Measurements from ENCODE around the gene RALB. TPM values are rescaled to one million over a fixed set of nuclear protein-coding genes. Genes with fewer than 3 reads are reported as not detected.

RALB gene
- total RNA-seq, 1 experiment from 2014 or later: 17.1 TPM

DNA sequence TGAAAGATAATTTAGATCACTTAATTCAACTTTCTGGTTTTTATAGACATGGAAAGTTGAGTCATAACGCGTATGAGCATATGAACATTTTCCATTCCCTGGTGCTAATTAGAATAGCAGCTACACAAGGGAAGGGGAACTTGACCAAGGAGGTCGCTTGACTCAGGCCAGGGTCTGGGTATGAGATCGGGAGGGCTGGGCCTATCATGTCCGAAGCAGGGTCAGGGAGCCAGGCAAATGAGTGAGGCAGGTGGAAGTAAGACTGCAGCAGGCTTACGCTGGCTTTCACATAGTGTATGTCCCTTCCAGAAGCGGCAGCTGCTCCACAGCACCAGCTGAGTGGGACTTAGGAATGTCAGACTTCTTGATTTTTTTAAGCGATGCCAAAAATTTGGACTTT is 14.7 kb downstream of the RALB start:
- ChIA-PET CTCF (no interaction called here), POLR2A (interaction anchor here (0.5 kb wide), 1 partner anchor 14 kb away, joined by 3 read pairs; no protein-coding TSS in a partner anchor)
- H3K9me3 Mint-ChIP-seq: peaks cover 11% of the 10 kb centered on the region

More for the DNA sequence above, 14.7 kb downstream of the RALB start:
- Mint-ChIP-seq H3K27me3 (ENCODE audit: low read depth) (no peaks in the 10 kb centered on the region), H3K4me3 (no peak overlapping the region), H3K27ac (no peak overlapping the region), H3K4me1 (peaks cover 9% of the 10 kb centered on the region), H3K36me3 (peaks cover 9% of the 10 kb centered on the region)
- no peak for TF ChIP-seq NFE2L1 (CRISPR knock-in tag; IDR thresholded peaks at IDR 0.05)
- no peak for TF ChIP-seq TP53 (CRISPR knock-in tag; IDR thresholded peaks at IDR 0.05)
- no peak for TF ChIP-seq EMX1 (CRISPR knock-in tag; IDR thresholded peaks at IDR 0.05)
- TF ChIP-seq MLX (CRISPR knock-in tag; IDR thresholded peaks at IDR 0.05): no peak
- no peak for TF ChIP-seq SP1 (CRISPR knock-in tag; conservative IDR thresholded peaks at IDR 0.05)
- no peak for TF ChIP-seq ELF4 (CRISPR knock-in tag; IDR thresholded peaks at IDR 0.05; ENCODE audit: low read depth)
- TF ChIP-seq ZBTB43 (CRISPR knock-in tag; IDR thresholded peaks at IDR 0.05): no peak
- no peak for TF ChIP-seq CBFB (CRISPR knock-in tag; IDR thresholded peaks at IDR 0.05; ENCODE audit: low read depth)
- TF ChIP-seq AFF4 (CRISPR knock-in tag; IDR thresholded peaks at IDR 0.05; ENCODE audit: borderline replicate concordance): no peak
- no peak for TF ChIP-seq NR2C2 (CRISPR knock-in tag; IDR thresholded peaks at IDR 0.05)
- no peak for TF ChIP-seq CREM (CRISPR knock-in tag; IDR thresholded peaks at IDR 0.05)
- TF ChIP-seq OVOL2 (CRISPR knock-in tag; IDR thresholded peaks at IDR 0.05; ENCODE audit: borderline replicate concordance): no peak
- no peak for TF ChIP-seq GRHL2 (CRISPR knock-in tag; IDR thresholded peaks at IDR 0.05; ENCODE audit: insufficient replicate concordance, severe bottlenecking)
- no peak for TF ChIP-seq IRF2 (CRISPR knock-in tag; IDR thresholded peaks at IDR 0.05; ENCODE audit: borderline replicate concordance, low read depth)
- no peak for TF ChIP-seq ATF3 (CRISPR knock-in tag; conservative IDR thresholded peaks at IDR 0.05)
- no peak for TF ChIP-seq ATF1 (CRISPR knock-in tag; IDR thresholded peaks at IDR 0.05)
- TF ChIP-seq, protein P1, sequence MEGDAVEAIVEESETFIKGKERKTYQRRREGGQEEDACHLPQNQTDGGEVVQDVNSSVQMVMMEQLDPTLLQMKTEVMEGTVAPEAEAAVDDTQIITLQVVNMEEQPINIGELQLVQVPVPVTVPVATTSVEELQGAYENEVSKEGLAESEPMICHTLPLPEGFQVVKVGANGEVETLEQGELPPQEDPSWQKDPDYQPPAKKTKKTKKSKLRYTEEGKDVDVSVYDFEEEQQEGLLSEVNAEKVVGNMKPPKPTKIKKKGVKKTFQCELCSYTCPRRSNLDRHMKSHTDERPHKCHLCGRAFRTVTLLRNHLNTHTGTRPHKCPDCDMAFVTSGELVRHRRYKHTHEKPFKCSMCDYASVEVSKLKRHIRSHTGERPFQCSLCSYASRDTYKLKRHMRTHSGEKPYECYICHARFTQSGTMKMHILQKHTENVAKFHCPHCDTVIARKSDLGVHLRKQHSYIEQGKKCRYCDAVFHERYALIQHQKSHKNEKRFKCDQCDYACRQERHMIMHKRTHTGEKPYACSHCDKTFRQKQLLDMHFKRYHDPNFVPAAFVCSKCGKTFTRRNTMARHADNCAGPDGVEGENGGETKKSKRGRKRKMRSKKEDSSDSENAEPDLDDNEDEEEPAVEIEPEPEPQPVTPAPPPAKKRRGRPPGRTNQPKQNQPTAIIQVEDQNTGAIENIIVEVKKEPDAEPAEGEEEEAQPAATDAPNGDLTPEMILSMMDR (IDR thresholded peaks at IDR 0.05): no peak
- TF ChIP-seq ZNF317 (CRISPR knock-in tag; IDR thresholded peaks at IDR 0.05; ENCODE audit: borderline replicate concordance, low read depth): no peak
- no peak for TF ChIP-seq ZNF281 (CRISPR knock-in tag; IDR thresholded peaks at IDR 0.05)
- DNase-seq (ENCODE audit: low spot score) (no peak), ATAC-seq (no peak)
